Measurements from ENCODE around the gene PIK3CD.

DNA sequence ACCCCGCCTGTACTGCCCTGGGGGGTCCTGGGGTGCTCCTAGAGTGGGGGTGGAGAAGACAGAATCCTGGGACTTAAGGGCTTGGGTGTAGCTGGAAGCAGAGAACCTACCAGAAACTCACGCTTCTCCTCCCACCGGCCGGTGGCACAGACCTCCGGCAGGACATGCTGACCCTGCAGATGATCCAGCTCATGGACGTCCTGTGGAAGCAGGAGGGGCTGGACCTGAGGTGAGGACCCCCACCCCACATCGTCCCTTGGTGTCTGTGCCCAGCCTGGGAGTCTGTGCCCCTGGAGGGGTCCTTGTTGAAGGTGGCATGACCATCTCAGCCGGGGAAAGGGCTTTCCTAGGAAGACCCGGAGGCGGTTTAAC is 70.8 kb downstream of the PIK3CD start:
- TF ChIP-seq FOXA1 (IDR thresholded peaks at IDR 0.05) (no peak), CTCF (IDR thresholded peaks at IDR 0.05; ENCODE audit: low read depth, low read length, missing input control) (no peak), YY1 (IDR thresholded peaks at IDR 0.05) (no peak), SP1 (IDR thresholded peaks at IDR 0.05) (no peak), RAD21 (IDR thresholded peaks at IDR 0.05) (no peak), HNF4G (IDR thresholded peaks at IDR 0.05) (no peak), NR2F2 (IDR thresholded peaks at IDR 0.05) (no peak), RXRA (IDR thresholded peaks at IDR 0.05) (no peak), TAF1 (conservative IDR thresholded peaks at IDR 0.05) (no peak), EGR1 (IDR thresholded peaks at IDR 0.05; ENCODE audit: low read depth in 2 of 2) (no peak), HNF4A (conservative IDR thresholded peaks at IDR 0.05) (no peak), JUND (IDR thresholded peaks at IDR 0.05) (no peak)
- TF ChIP-seq, protein P1, sequence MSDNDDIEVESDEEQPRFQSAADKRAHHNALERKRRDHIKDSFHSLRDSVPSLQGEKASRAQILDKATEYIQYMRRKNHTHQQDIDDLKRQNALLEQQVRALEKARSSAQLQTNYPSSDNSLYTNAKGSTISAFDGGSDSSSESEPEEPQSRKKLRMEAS (IDR thresholded peaks at IDR 0.05), result no peak
- TF ChIP-seq, protein P2, sequence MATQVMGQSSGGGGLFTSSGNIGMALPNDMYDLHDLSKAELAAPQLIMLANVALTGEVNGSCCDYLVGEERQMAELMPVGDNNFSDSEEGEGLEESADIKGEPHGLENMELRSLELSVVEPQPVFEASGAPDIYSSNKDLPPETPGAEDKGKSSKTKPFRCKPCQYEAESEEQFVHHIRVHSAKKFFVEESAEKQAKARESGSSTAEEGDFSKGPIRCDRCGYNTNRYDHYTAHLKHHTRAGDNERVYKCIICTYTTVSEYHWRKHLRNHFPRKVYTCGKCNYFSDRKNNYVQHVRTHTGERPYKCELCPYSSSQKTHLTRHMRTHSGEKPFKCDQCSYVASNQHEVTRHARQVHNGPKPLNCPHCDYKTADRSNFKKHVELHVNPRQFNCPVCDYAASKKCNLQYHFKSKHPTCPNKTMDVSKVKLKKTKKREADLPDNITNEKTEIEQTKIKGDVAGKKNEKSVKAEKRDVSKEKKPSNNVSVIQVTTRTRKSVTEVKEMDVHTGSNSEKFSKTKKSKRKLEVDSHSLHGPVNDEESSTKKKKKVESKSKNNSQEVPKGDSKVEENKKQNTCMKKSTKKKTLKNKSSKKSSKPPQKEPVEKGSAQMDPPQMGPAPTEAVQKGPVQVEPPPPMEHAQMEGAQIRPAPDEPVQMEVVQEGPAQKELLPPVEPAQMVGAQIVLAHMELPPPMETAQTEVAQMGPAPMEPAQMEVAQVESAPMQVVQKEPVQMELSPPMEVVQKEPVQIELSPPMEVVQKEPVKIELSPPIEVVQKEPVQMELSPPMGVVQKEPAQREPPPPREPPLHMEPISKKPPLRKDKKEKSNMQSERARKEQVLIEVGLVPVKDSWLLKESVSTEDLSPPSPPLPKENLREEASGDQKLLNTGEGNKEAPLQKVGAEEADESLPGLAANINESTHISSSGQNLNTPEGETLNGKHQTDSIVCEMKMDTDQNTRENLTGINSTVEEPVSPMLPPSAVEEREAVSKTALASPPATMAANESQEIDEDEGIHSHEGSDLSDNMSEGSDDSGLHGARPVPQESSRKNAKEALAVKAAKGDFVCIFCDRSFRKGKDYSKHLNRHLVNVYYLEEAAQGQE (IDR thresholded peaks at IDR 0.05), result no peak

Data from liver (tissue), 3 donors.